ENCODE results near the gene CYP2C18.
"Not testable (repeated sequence)": the region's sequence is repeated elsewhere in the genome, so short reads cannot be mapped to it uniquely, and the experiment has no call there.

Gene CYP2C18

GRCh38 chr10:94676496-94676895 is 7.0 kb upstream of the CYP2C18 start:
- no peaks in the 10 kb centered on the region for H3K36me3 ChIP-seq (ENCODE audit: control insufficient read depth, insufficient read depth, low read length)
- H3K4me1 ChIP-seq (ENCODE audit: control insufficient read depth, insufficient read depth, low read length): no peaks in the 10 kb centered on the region
- no peak overlapping the region for H3K4me3 ChIP-seq (ENCODE audit: low read depth, low read length)
- no peak overlapping the region for H3K9ac ChIP-seq (ENCODE audit: low read length)
- no peaks in the 10 kb centered on the region for H3K27me3 ChIP-seq (ENCODE audit: control insufficient read depth, insufficient read depth, low read length)
- no peak overlapping the region for H3K27ac ChIP-seq (ENCODE audit: low read depth, low read length)
- no peaks in the 10 kb centered on the region for H3K9me3 ChIP-seq (ENCODE audit: control insufficient read depth, insufficient read depth, low read depth, low read length)

GRCh38 chr10:94677691-94678090 is 5.8 kb upstream of the CYP2C18 start:
- no peak overlapping the region for H3K9ac ChIP-seq (ENCODE audit: low read length)
- no peaks in the 10 kb centered on the region for H3K4me1 ChIP-seq (ENCODE audit: control insufficient read depth, insufficient read depth, low read length)
- H3K27me3 ChIP-seq (ENCODE audit: control insufficient read depth, insufficient read depth, low read length): no peaks in the 10 kb centered on the region
- H3K9me3 ChIP-seq (ENCODE audit: control insufficient read depth, insufficient read depth, low read depth, low read length): no peaks in the 10 kb centered on the region
- H3K4me3 ChIP-seq (ENCODE audit: low read depth, low read length): no peak overlapping the region
- no peak overlapping the region for H3K27ac ChIP-seq (ENCODE audit: low read depth, low read length)
- no peaks in the 10 kb centered on the region for H3K36me3 ChIP-seq (ENCODE audit: control insufficient read depth, insufficient read depth, low read length)

GRCh38 chr10:94678475-94678874 is 5.1 kb upstream of the CYP2C18 start:
- peaks cover 4% of the 10 kb centered on the region; the same call in 1 of the 2 replicates for H3K4me1 ChIP-seq (ENCODE audit: control insufficient read depth, insufficient read depth, low read length)

GRCh38 chr10:94680544-94680943 is 3.0 kb upstream of the CYP2C18 start:
- Histone ChIP-seq H3K9me3 (ENCODE audit: control insufficient read depth, insufficient read depth, low read depth, low read length) (no peaks in the 10 kb centered on the region), H3K27me3 (ENCODE audit: control insufficient read depth, insufficient read depth, low read length) (no peaks in the 10 kb centered on the region), H3K4me3 (ENCODE audit: low read depth, low read length) (no peak overlapping the region), H3K27ac (ENCODE audit: low read depth, low read length) (no peak overlapping the region), H3K4me1 (ENCODE audit: control insufficient read depth, insufficient read depth, low read length) (peaks cover 4% of the 10 kb centered on the region; the same call in 1 of the 2 replicates), H3K36me3 (ENCODE audit: control insufficient read depth, insufficient read depth, low read length) (no peaks in the 10 kb centered on the region), H3K9ac (ENCODE audit: low read length) (no peak overlapping the region)

More at GRCh38 chr10:94678475-94678874, 5.1 kb upstream of the CYP2C18 start:
- no peaks in the 10 kb centered on the region for H3K27me3 ChIP-seq (ENCODE audit: control insufficient read depth, insufficient read depth, low read length)
- no peak overlapping the region for H3K4me3 ChIP-seq (ENCODE audit: low read depth, low read length)
- H3K9me3 ChIP-seq (ENCODE audit: control insufficient read depth, insufficient read depth, low read depth, low read length): no peaks in the 10 kb centered on the region
- H3K27ac ChIP-seq (ENCODE audit: low read depth, low read length): no peak overlapping the region
- no peaks in the 10 kb centered on the region for H3K36me3 ChIP-seq (ENCODE audit: control insufficient read depth, insufficient read depth, low read length)
- no peak overlapping the region for H3K9ac ChIP-seq (ENCODE audit: low read length)

GRCh38 chr10:94682636-94683035 is 893 bp upstream of the CYP2C18 start:
- H3K4me1 ChIP-seq (ENCODE audit: control insufficient read depth, insufficient read depth, low read length); H3K27ac ChIP-seq (ENCODE audit: low read depth, low read length); H3K9me3 ChIP-seq (ENCODE audit: control insufficient read depth, insufficient read depth, low read depth, low read length); H3K4me3 ChIP-seq (ENCODE audit: low read depth, low read length); H3K27me3 ChIP-seq (ENCODE audit: control insufficient read depth, insufficient read depth, low read length); H3K36me3 ChIP-seq (ENCODE audit: control insufficient read depth, insufficient read depth, low read length); H3K9ac ChIP-seq (ENCODE audit: low read length): not testable (repeated sequence)

GRCh38 chr10:94687625-94688248 is 4.2 kb downstream of the CYP2C18 start:
- Histone ChIP-seq H3K4me3 (ENCODE audit: low read depth, low read length) (no peak overlapping the region), H3K9me3 (ENCODE audit: control insufficient read depth, insufficient read depth, low read depth, low read length) (no peaks in the 10 kb centered on the region), H3K27me3 (ENCODE audit: control insufficient read depth, insufficient read depth, low read length) (no peaks in the 10 kb centered on the region), H3K9ac (ENCODE audit: low read length) (no peak overlapping the region), H3K36me3 (ENCODE audit: control insufficient read depth, insufficient read depth, low read length) (no peaks in the 10 kb centered on the region), H3K4me1 (ENCODE audit: control insufficient read depth, insufficient read depth, low read length) (peaks cover 4% of the 10 kb centered on the region; the same call in 1 of the 2 replicates), H3K27ac (ENCODE audit: low read depth, low read length) (no peak overlapping the region)

- Histone ChIP-seq H3K4me1 (ENCODE audit: control insufficient read depth, insufficient read depth, low read length) (no peaks in the 10 kb centered on the region), H3K4me3 (ENCODE audit: low read depth, low read length) (no peak overlapping the region), H3K27me3 (ENCODE audit: control insufficient read depth, insufficient read depth, low read length) (no peaks in the 10 kb centered on the region), H3K9me3 (ENCODE audit: control insufficient read depth, insufficient read depth, low read depth, low read length) (no peaks in the 10 kb centered on the region), H3K27ac (ENCODE audit: low read depth, low read length) (no peak overlapping the region), H3K36me3 (ENCODE audit: control insufficient read depth, insufficient read depth, low read length) (no peaks in the 10 kb centered on the region), H3K9ac (ENCODE audit: low read length) (no peak overlapping the region)
Observed at GRCh38 chr10:94706089-94706488, 22.6 kb downstream of the CYP2C18 start.

GRCh38 chr10:94710578-94710977 is 27.0 kb downstream of the CYP2C18 start:
- Histone ChIP-seq H3K4me1 (ENCODE audit: control insufficient read depth, insufficient read depth, low read length) (no peaks in the 10 kb centered on the region), H3K4me3 (ENCODE audit: low read depth, low read length) (no peak overlapping the region), H3K9me3 (ENCODE audit: control insufficient read depth, insufficient read depth, low read depth, low read length) (no peaks in the 10 kb centered on the region), H3K36me3 (ENCODE audit: control insufficient read depth, insufficient read depth, low read length) (no peaks in the 10 kb centered on the region), H3K9ac (ENCODE audit: low read length) (no peak overlapping the region), H3K27me3 (ENCODE audit: control insufficient read depth, insufficient read depth, low read length) (no peaks in the 10 kb centered on the region), H3K27ac (ENCODE audit: low read depth, low read length) (no peak overlapping the region)

GRCh38 chr10:94725871-94726270 is 42.3 kb downstream of the CYP2C18 start:
- Histone ChIP-seq H3K4me1 (ENCODE audit: control insufficient read depth, insufficient read depth, low read length) (no peaks in the 10 kb centered on the region), H3K4me3 (ENCODE audit: low read depth, low read length) (no peak overlapping the region), H3K9ac (ENCODE audit: low read length) (no peak overlapping the region), H3K9me3 (ENCODE audit: control insufficient read depth, insufficient read depth, low read depth, low read length) (no peaks in the 10 kb centered on the region), H3K27ac (ENCODE audit: low read depth, low read length) (no peak overlapping the region), H3K36me3 (ENCODE audit: control insufficient read depth, insufficient read depth, low read length) (no peaks in the 10 kb centered on the region), H3K27me3 (ENCODE audit: control insufficient read depth, insufficient read depth, low read length) (no peaks in the 10 kb centered on the region)

- Histone ChIP-seq H3K4me3 (ENCODE audit: low read depth, low read length) (no peak overlapping the region), H3K9me3 (ENCODE audit: control insufficient read depth, insufficient read depth, low read depth, low read length) (no peaks in the 10 kb centered on the region), H3K27me3 (ENCODE audit: control insufficient read depth, insufficient read depth, low read length) (no peaks in the 10 kb centered on the region), H3K27ac (ENCODE audit: low read depth, low read length) (no peak overlapping the region), H3K4me1 (ENCODE audit: control insufficient read depth, insufficient read depth, low read length) (no peaks in the 10 kb centered on the region), H3K36me3 (ENCODE audit: control insufficient read depth, insufficient read depth, low read length) (no peaks in the 10 kb centered on the region), H3K9ac (ENCODE audit: low read length) (no peak overlapping the region)
Observed at GRCh38 chr10:94735197-94735596, 51.7 kb downstream of the CYP2C18 start.

GRCh38 chr10:94738588-94738987 is 55.1 kb downstream of the CYP2C18 start:
- Histone ChIP-seq H3K27ac (ENCODE audit: low read depth, low read length) (no peak overlapping the region), H3K9me3 (ENCODE audit: control insufficient read depth, insufficient read depth, low read depth, low read length) (peaks cover 8% of the 10 kb centered on the region)

More at GRCh38 chr10:94738588-94738987, 55.1 kb downstream of the CYP2C18 start:
- Histone ChIP-seq H3K4me1 (ENCODE audit: control insufficient read depth, insufficient read depth, low read length) (no peaks in the 10 kb centered on the region), H3K4me3 (ENCODE audit: low read depth, low read length) (no peak overlapping the region), H3K27me3 (ENCODE audit: control insufficient read depth, insufficient read depth, low read length) (no peaks in the 10 kb centered on the region), H3K9ac (ENCODE audit: low read length) (no peak overlapping the region), H3K36me3 (ENCODE audit: control insufficient read depth, insufficient read depth, low read length) (no peaks in the 10 kb centered on the region)

Measured in HUES6 (cell line).